PC-9 (cell line): ENCODE results near the gene GPBAR1. TPM values are rescaled to one million over a fixed set of nuclear protein-coding genes. Genes with fewer than 3 reads are reported as not detected.

Source experiments
- Bru-seq: library from RNA; stranded (reverse); fragments of 400-500 nt; gene quantifications from one replicate; lab custom pipeline; 2021; lab: Mats Ljungman, UMichigan
- BruChase-seq, 2 experiments: library from RNA; stranded (reverse); fragments of 400-500 nt; gene quantifications; one replicate each; lab custom pipeline; 2021; lab: Mats Ljungman, UMichigan
- BruUV-seq: library from RNA; stranded (reverse); fragments of 400-500 nt; replicated peaks from 2 replicates; lab custom pipeline; 2021; lab: Mats Ljungman, UMichigan
- CTCF ChIA-PET: fragments of 300-600 bp; sonication (Branson Sonifier 250); formaldehyde crosslinking; loops from one replicate; lab custom pipeline; 2022; ENCODE audit warnings: antibody characterized with exemption; lab: Charles Lee
- POLR2A ChIA-PET: fragments of 300-600 bp; sonication (Branson Sonifier 250); formaldehyde crosslinking; loops from one replicate; lab custom pipeline; 2022; ENCODE audit warnings: antibody characterized with exemption; ENCODE audit not compliant: unreplicated experiment; lab: Charles Lee
- DNase-seq, 2 experiments: peaks; one replicate each; pipeline versions ENCODE4 v3.0.0 to v3.0.0-alpha.2; 2015 to 2022; ENCODE audit warnings: mixed read lengths in 1 of 2
- H2AFZ ChIP-seq: fragments of 200-600 bp; sonication (generic); 2 replicates; pipeline ENCODE4 v1.8.1; 2017; ENCODE audit warnings: antibody characterized with exemption
- H3F3A ChIP-seq: fragments of 200-600 bp; sonication (generic); 2 replicates; pipeline ENCODE4 v1.8.1; 2017; ENCODE audit warnings: antibody characterized with exemption, mild to moderate bottlenecking, low read depth; ENCODE audit not compliant: insufficient read depth
- H3K27ac ChIP-seq: fragments of 200-600 bp; sonication (generic); 2 replicates; pipeline ENCODE4 v1.6.1; 2016; ENCODE audit warnings: mixed run types
- H3K27me3 ChIP-seq: fragments of 200-600 bp; sonication (generic); 2 replicates; pipeline ENCODE4 v1.6.1; 2016; ENCODE audit warnings: low read depth, mixed run types; ENCODE audit not compliant: insufficient read depth
- H3K36me3 ChIP-seq: fragments of 200-600 bp; sonication (generic); 2 replicates; pipeline ENCODE4 v1.6.1; 2016; ENCODE audit warnings: low read depth, mixed run types
- H3K4me1 ChIP-seq: fragments of 200-600 bp; sonication (generic); replicated peaks from 2 replicates; pipeline ENCODE4 v1.6.1; 2016; ENCODE audit warnings: mixed run types; ENCODE audit not compliant: insufficient read depth
- H3K4me2 ChIP-seq: fragments of 200-600 bp; sonication (generic); 2 replicates; pipeline ENCODE4 v1.6.1; 2017; ENCODE audit warnings: mixed run types
- H3K4me3 ChIP-seq: fragments of 200-600 bp; sonication (generic); 2 replicates; pipeline ENCODE4 v1.6.1; 2016; ENCODE audit warnings: mixed run types
- H3K79me2 ChIP-seq: fragments of 200-600 bp; sonication (generic); 2 replicates; pipeline ENCODE4 v1.6.1; 2017; ENCODE audit warnings: low read depth, mixed run types
- H3K9me2 ChIP-seq: fragments of 200-600 bp; sonication (generic); 2 replicates; pipeline ENCODE4 v1.8.1; 2017; ENCODE audit warnings: mild to moderate bottlenecking; ENCODE audit not compliant: insufficient read depth
- H3K9me3 ChIP-seq: fragments of 200-600 bp; sonication (generic); 2 replicates; pipeline ENCODE4 v1.8.1; 2016; ENCODE audit warnings: low read depth; ENCODE audit not compliant: insufficient read depth
- H4K20me1 ChIP-seq: fragments of 200-600 bp; sonication (generic); 2 replicates; pipeline ENCODE4 v1.8.1; 2017; ENCODE audit not compliant: insufficient read depth
- CTCF ChIP-seq: fragments of 200-600 bp; sonication (generic); conservative IDR thresholded peaks from 2 replicates; pipeline ENCODE4 v1.6.1; 2017; ENCODE audit warnings: mixed run types, antibody characterized with exemption, mild to moderate bottlenecking, moderate library complexity
- EZH2 ChIP-seq: fragments of 200-600 bp; sonication (generic); IDR thresholded peaks from 2 replicates; pipeline ENCODE4 v1.8.0; 2017; ENCODE audit warnings: antibody characterized with exemption, low read depth
- intact Hi-C: fragments of 100-400 bp; cut with micrococcal nuclease; formaldehyde crosslinking; loops from one replicate; pipeline ENCODE4 v1.10.0; 2022; ENCODE audit not compliant: unreplicated experiment
- long read RNA-seq: library from polyadenylated mRNA; stranded (forward); transcript quantifications from one replicate; pipeline ENCODE4 v2.0.0, GENCODE V29; 2022
- total RNA-seq: library from RNA; stranded (reverse); gene quantifications from 2 replicates; pipeline ENCODE4 v1.2.3, GENCODE V29; 2021

The GPBAR1 gene
- total RNA-seq (0.20 and 0.22 TPM in 2 replicates), Bru-seq, nascent RNA (percentile 39 among the genes with signal in this experiment), BruChase-seq, experiment 1, labeled RNA remaining after a 2-hour chase (percentile 22 among the genes with signal in this experiment), BruChase-seq, experiment 2, labeled RNA remaining after a 6-hour chase (percentile 33 among the genes with signal in this experiment)
- long read RNA-seq, result 0 reads

GRCh38 chr2:218260742-218261422, at the start of gene GPBAR1:
TSS of gene GPBAR1 (plus strand) at chr2:218261015. CDS start at chr2:218262725, 1,710 bp downstream.
- Histone ChIP-seq H3K79me2 (no peaks in the 10 kb centered on the region), H3K4me1 (no peaks in the 10 kb centered on the region), H3F3A (peaks cover 13% of the 10 kb centered on the region), H3K36me3 (no peaks in the 10 kb centered on the region), H3K9me3 (no peaks in the 10 kb centered on the region), H3K4me3 (no peak within 1 kb of the TSS), H3K9me2 (no peaks in the 10 kb centered on the region), H4K20me1 (0 out of 2 replicates have a peak, but pooled peaks cover 2% of the 10 kb centered on the region), H3K27me3 (no peaks in the 10 kb centered on the region), H3K27ac (no peak within 1 kb of the TSS), H3K4me2 (no peak within 1 kb of the TSS), H2AFZ (no peak within 1 kb of the TSS)
- no TSS peak for BruUV-seq
- DNase-seq, result no peak
- intact Hi-C loops, result no loop called here
- ChIA-PET POLR2A (interaction anchor here (0.5 kb wide), 1 partner anchor 1250 kb away, joined by 3 read pairs; no protein-coding TSS in a partner anchor), CTCF (interaction anchor here (0.6 kb wide), 1 partner anchor 79 kb away, joined by 8 read pairs; no protein-coding TSS in a partner anchor)
- TF ChIP-seq CTCF (no peak), EZH2 (no peak)

GRCh38 chr2:218214116-218214515, 46.7 kb upstream of the GPBAR1 start:
- no peak for DNase-seq

More at GRCh38 chr2:218214116-218214515, 46.7 kb upstream of the GPBAR1 start:
- CTCF ChIA-PET, result no interaction called here
- peaks cover 27% of the 10 kb centered on the region for H3K79me2 ChIP-seq
- POLR2A ChIA-PET, result no interaction called here
- H3F3A ChIP-seq, result peaks cover 11% of the 10 kb centered on the region; the same call in 1 of the 2 replicates
- H3K9me3 ChIP-seq, result peaks cover 4% of the 10 kb centered on the region; the same call in 1 of the 2 replicates
- intact Hi-C loops, result no loop called here
- H3K4me3 ChIP-seq, result no peak overlapping the region
- no peaks in the 10 kb centered on the region for H3K9me2 ChIP-seq
- no TSS peak for BruUV-seq
- no peak overlapping the region for H2AFZ ChIP-seq
- H3K36me3 ChIP-seq, result no peaks in the 10 kb centered on the region
- H3K4me2 ChIP-seq, result no peak overlapping the region
- H3K27ac ChIP-seq, result no peak overlapping the region
- H4K20me1 ChIP-seq, result peaks cover 10% of the 10 kb centered on the region
- H3K4me1 ChIP-seq, result peaks cover 18% of the 10 kb centered on the region
- 0 out of 2 replicates have a peak, but pooled peaks cover 3% of the 10 kb centered on the region for H3K27me3 ChIP-seq
- TF ChIP-seq EZH2 (no peak), CTCF (no peak)
